Coronary artery (tissue), 2 donors: Measurements from ENCODE around the gene APPBP2.

Source experiments
- DNase-seq: peaks from one replicate; pipeline ENCODE4 v3.0.0-alpha.2; 2017; ENCODE audit warnings: low spot score
- H3K27ac ChIP-seq, 2 donors: fragments of 200-600 bp; sonication (generic); one replicate each; pipeline ENCODE4 v1.5.1; 2016 to 2019
- H3K4me3 ChIP-seq: fragments of 200-600 bp; sonication (generic); 2 replicates; pipeline ENCODE4 v1.5.1; 2016; ENCODE audit warnings: mild to moderate bottlenecking, moderate library complexity
- TF ChIP-seq, protein P1 (sequence below): fragments of 200-600 bp; sonication (generic); IDR thresholded peaks from one replicate; pipeline ENCODE4 v1.5.1; 2019; ENCODE audit warnings: antibody characterized with exemption

Gene APPBP2

GRCh38 chr17:60406887-60407286, 119.2 kb downstream of the APPBP2 start:
- no peak overlapping the region for H3K4me3 ChIP-seq
- H3K27ac ChIP-seq, result no peak overlapping the region
- TF ChIP-seq, protein P1, sequence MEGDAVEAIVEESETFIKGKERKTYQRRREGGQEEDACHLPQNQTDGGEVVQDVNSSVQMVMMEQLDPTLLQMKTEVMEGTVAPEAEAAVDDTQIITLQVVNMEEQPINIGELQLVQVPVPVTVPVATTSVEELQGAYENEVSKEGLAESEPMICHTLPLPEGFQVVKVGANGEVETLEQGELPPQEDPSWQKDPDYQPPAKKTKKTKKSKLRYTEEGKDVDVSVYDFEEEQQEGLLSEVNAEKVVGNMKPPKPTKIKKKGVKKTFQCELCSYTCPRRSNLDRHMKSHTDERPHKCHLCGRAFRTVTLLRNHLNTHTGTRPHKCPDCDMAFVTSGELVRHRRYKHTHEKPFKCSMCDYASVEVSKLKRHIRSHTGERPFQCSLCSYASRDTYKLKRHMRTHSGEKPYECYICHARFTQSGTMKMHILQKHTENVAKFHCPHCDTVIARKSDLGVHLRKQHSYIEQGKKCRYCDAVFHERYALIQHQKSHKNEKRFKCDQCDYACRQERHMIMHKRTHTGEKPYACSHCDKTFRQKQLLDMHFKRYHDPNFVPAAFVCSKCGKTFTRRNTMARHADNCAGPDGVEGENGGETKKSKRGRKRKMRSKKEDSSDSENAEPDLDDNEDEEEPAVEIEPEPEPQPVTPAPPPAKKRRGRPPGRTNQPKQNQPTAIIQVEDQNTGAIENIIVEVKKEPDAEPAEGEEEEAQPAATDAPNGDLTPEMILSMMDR, result no peak
- DNase-seq, result no peak

GRCh38 chr17:60403962-60404361, 122.1 kb downstream of the APPBP2 start:
- TF ChIP-seq, protein P1, result no peak
- Histone ChIP-seq H3K4me3 (no peak overlapping the region), H3K27ac (no peak overlapping the region)
- DNase-seq, result no peak

DNA sequence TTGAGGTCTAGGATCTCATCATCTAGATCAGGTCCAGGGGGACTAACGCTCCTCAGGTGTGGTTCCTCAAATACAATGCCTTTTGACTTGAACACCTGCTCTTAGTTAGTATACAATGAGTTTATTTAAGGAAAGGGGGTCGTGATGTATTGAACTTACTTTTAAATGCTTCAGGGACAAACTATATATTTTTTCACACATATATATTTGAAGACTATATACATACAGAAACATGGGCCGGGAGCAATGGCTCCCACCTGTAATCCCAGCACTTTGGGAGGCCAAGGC, 122.6 kb downstream of the APPBP2 start:
- no peak overlapping the region for H3K27ac ChIP-seq
- TF ChIP-seq, protein P1, result no peak
- no peak overlapping the region for H3K4me3 ChIP-seq
- no peak for DNase-seq

GRCh38 chr17:60401819-60402218, 124.2 kb downstream of the APPBP2 start:
- Histone ChIP-seq H3K27ac (no peak overlapping the region), H3K4me3 (no peak overlapping the region)
- TF ChIP-seq, protein P1, result no peak
- DNase-seq, result no peak

DNA sequence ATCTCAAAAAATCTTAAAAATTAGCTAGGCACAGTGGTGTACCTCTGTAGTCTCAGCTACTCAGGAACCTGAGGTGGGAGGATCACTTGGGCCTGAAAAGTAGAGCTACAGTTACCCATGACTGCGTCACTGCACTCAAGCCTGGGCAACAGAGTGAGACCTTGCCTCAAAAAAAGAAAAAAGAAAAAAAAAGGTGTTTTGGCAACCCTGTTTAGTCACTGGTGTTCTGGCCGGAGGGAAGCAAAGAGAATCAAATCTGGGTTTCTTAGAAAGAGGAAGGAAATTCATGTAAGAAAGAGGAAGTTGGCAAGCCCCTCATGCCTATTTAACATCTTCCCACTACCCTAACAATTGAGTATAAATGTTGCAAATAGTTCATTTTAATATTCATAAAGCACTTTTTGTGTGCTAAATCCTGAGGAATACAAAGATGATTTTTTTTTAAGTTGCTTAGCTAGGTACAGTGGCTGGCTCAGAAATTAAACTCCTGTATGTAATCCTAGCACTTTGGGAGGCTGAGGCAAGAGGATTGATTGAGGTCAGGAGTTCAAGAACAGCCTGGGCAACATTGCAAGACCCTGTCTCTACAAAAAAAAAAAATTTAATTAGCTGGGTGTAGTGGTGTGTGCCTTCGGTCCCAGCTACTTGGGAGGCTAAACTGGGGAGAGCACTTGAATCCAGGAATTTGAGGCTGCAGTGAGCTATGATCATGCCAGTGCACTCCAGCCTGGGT, 127.6 kb downstream of the APPBP2 start:
- Histone ChIP-seq H3K27ac (no peak overlapping the region), H3K4me3 (no peak overlapping the region)
- TF ChIP-seq, protein P1, result no peak
- DNase-seq, result no peak

DNA sequence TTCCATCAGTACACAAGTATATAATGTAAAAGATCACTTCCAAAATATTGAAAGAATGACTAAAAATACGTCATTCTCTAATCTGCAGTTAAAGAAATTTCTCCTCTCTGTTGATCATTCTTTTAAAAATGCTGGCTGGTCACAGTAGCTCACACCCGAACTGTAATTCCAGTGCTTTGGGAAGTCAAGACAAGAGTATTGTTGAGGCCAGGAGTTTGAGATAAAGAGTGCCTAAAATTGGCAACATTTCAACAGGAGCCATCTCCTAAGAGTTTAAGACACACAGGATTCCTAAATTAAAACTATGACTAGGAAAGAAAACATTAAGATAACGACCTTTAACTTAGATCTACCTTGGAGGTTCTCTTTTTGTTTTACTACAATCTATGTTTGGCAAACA, 129.6 kb downstream of the APPBP2 start:
- DNase-seq, result no peak
- TF ChIP-seq, protein P1, result no peak

GRCh38 chr17:60395508-60396065, 130.5 kb downstream of the APPBP2 start:
- no peak for DNase-seq
- no peak overlapping the region for H3K4me3 ChIP-seq
- no peak overlapping the region for H3K27ac ChIP-seq
- TF ChIP-seq, protein P1, result no peak

More for the DNA sequence above, 129.6 kb downstream of the APPBP2 start:
- H3K27ac ChIP-seq, result no peak overlapping the region
- H3K4me3 ChIP-seq, result no peak overlapping the region
